OCI-LY3 (cell line): ENCODE data around the gene SLC25A45.
A peak's percentile ranks its signal among the peaks of the same experiment; 100 is the strongest.

Experiments
- H2AFZ ChIP-seq: fragments of 200-600, 300-600 bp; shearing (Covaris generic); 2 replicates; pipeline ENCODE4 v1.6.0; 2014; ENCODE audit warnings: antibody characterized with exemption, low read depth, low read length
- H3K27ac ChIP-seq: fragments of 200-600, 300-600 bp; sonication (generic); 2 replicates; pipeline ENCODE4 v1.5.1; 2014; ENCODE audit warnings: mild to moderate bottlenecking, low read length, moderate library complexity, mixed read lengths
- H3K27me3 ChIP-seq: fragments of 200-600, 300-600 bp; sonication (generic); 2 replicates; pipeline ENCODE4 v1.6.1; 2014; ENCODE audit warnings: low read depth, low read length, mixed read lengths
- H3K36me3 ChIP-seq: fragments of 200-600, 300-600 bp; sonication (generic); replicated peaks from 2 replicates; pipeline ENCODE3; 2014; ENCODE audit warnings: low read depth, low read length, mixed read lengths
- H3K4me1 ChIP-seq: fragments of 300-600, 200-600 bp; sonication (generic); 2 replicates; pipeline ENCODE4 v1.6.1; 2014; ENCODE audit warnings: low read length, mixed read lengths
- H3K4me2 ChIP-seq: fragments of 200-600, 300-600 bp; sonication (generic); 2 replicates; pipeline ENCODE4 v1.6.1; 2014; ENCODE audit warnings: low read length, mixed read lengths
- H3K4me3 ChIP-seq: fragments of 300-600, 200-600 bp; sonication (generic); 2 replicates; pipeline ENCODE4 v1.5.1; 2014; ENCODE audit warnings: antibody characterized with exemption, mild to moderate bottlenecking, low read length, moderate library complexity
- H3K79me2 ChIP-seq: fragments of 300-600, 200-600 bp; shearing (Covaris generic); 2 replicates; pipeline ENCODE4 v1.6.1; 2014; ENCODE audit warnings: mild to moderate bottlenecking, low read length, mixed read lengths
- H3K9ac ChIP-seq: fragments of 300-600, 200-600 bp; shearing (Covaris generic); 2 replicates; pipeline ENCODE4 v1.6.0; 2014; ENCODE audit warnings: mild to moderate bottlenecking, low read length, moderate library complexity
- H3K9me3 ChIP-seq: fragments of 200-600, 300-600 bp; shearing (Covaris generic); 2 replicates; pipeline ENCODE4 v1.6.1; 2014; ENCODE audit warnings: low read length, mixed read lengths; ENCODE audit not compliant: insufficient read depth
- H4K20me1 ChIP-seq: fragments of 200-600, 300-600 bp; sonication (generic); 2 replicates; pipeline ENCODE4 v1.6.1; 2016; ENCODE audit warnings: low read length, mixed read lengths; ENCODE audit not compliant: insufficient read depth
- CTCF ChIP-seq: fragments of 200-600, 300-600 bp; sonication (generic); IDR thresholded peaks from 2 replicates; pipeline ENCODE4 v1.5.1; 2014; ENCODE audit warnings: antibody characterized with exemption, low read length, low read depth
- EZH2phosphoT487 ChIP-seq: fragments of 200-600 bp; shearing (Covaris generic); IDR thresholded peaks from 2 replicates; pipeline ENCODE4 v1.6.1; 2018; ENCODE audit warnings: antibody characterized with exemption, mixed run types, low read depth

SLC25A45 gene

GRCh38 chr11:65411681-65412070 lies 29.2 kb upstream of the SLC25A45 start:
- Histone ChIP-seq H3K27me3 (no peaks in the 10 kb centered on the region), H3K36me3 (peaks cover 23% of the 10 kb centered on the region), H3K9me3 (no peaks in the 10 kb centered on the region), H2AFZ (no peak overlapping the region), H3K9ac (no peak overlapping the region), H3K4me2 (no peak overlapping the region), H4K20me1 (no peaks in the 10 kb centered on the region), H3K4me1 (peaks cover 20% of the 10 kb centered on the region), H3K79me2 (peaks cover 3% of the 10 kb centered on the region; the same call in 1 of the 2 replicates), H3K27ac (no peak overlapping the region), H3K4me3 (no peak overlapping the region)
- no peak for TF ChIP-seq EZH2phosphoT487
- no peak for TF ChIP-seq CTCF

GRCh38 chr11:65410936-65411680 lies 28.7 kb upstream of the SLC25A45 start:
- Histone ChIP-seq H3K9ac (no peak overlapping the region), H3K9me3 (no peaks in the 10 kb centered on the region), H2AFZ (no peak overlapping the region), H3K4me3 (no peak overlapping the region), H3K27ac (no peak overlapping the region), H3K36me3 (peaks cover 23% of the 10 kb centered on the region), H3K4me1 (peaks cover 15% of the 10 kb centered on the region), H3K79me2 (no peaks in the 10 kb centered on the region), H4K20me1 (no peaks in the 10 kb centered on the region), H3K27me3 (no peaks in the 10 kb centered on the region), H3K4me2 (no peak overlapping the region)
- TF ChIP-seq EZH2phosphoT487 (no peak), CTCF (no peak)

- Histone ChIP-seq H4K20me1 (no peaks in the 10 kb centered on the region; the same call in 1 of the 2 replicates), H3K27me3 (no peaks in the 10 kb centered on the region), H3K9me3 (no peaks in the 10 kb centered on the region), H3K9ac (no peak overlapping the region), H3K4me1 (peaks cover 32% of the 10 kb centered on the region), H3K27ac (no peak overlapping the region), H3K4me3 (no peak overlapping the region), H3K36me3 (peaks cover 45% of the 10 kb centered on the region), H3K4me2 (no peak overlapping the region), H2AFZ (no peak overlapping the region), H3K79me2 (no peaks in the 10 kb centered on the region)
- TF ChIP-seq CTCF, result no peak
- no peak for TF ChIP-seq EZH2phosphoT487
These were observed 22.3 kb upstream of the SLC25A45 start for GRCh38 chr11:65404638-65405339.

- Histone ChIP-seq H3K27me3 (no peaks in the 10 kb centered on the region), H3K36me3 (peaks cover 42% of the 10 kb centered on the region), H3K27ac (peak overlapping the region; percentile 80), H3K4me2 (peak overlapping the region; percentile 94), H3K79me2 (no peaks in the 10 kb centered on the region), H2AFZ (no peak overlapping the region), H3K4me3 (0 out of 2 replicates have a peak overlapping the region, but pooled peaks have one; percentile 35), H3K4me1 (peaks cover 32% of the 10 kb centered on the region), H4K20me1 (no peaks in the 10 kb centered on the region; the same call in 1 of the 2 replicates), H3K9ac (peak overlapping the region; percentile 33; the same call in 1 of the 2 replicates), H3K9me3 (no peaks in the 10 kb centered on the region)
- TF ChIP-seq CTCF (no peak), EZH2phosphoT487 (no peak)
These were observed 21.8 kb upstream of the SLC25A45 start for GRCh38 chr11:65404210-65404609.
